Measurements from ENCODE around the gene HHEX.

The HHEX gene

DNA sequence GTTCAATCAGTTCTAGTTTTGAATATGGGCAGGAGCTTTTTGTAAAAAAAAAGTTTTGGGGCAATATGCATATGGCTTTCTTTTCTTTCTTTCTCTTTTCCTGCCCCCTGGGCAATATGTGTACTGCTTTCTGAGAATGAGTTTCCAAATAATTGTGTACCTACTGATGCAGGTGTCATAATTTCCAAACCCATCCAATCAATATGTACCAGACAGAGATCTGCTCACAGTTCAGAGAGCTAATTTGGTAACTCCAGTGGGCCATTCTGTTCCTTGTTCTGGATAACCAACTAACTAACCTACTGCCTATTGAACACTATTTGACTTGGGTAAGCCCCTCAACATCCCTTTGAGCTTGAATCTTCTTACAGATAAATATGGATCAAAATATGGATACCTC, 32.6 kb downstream of the HHEX start:
- TF ChIP-seq, protein P1, sequence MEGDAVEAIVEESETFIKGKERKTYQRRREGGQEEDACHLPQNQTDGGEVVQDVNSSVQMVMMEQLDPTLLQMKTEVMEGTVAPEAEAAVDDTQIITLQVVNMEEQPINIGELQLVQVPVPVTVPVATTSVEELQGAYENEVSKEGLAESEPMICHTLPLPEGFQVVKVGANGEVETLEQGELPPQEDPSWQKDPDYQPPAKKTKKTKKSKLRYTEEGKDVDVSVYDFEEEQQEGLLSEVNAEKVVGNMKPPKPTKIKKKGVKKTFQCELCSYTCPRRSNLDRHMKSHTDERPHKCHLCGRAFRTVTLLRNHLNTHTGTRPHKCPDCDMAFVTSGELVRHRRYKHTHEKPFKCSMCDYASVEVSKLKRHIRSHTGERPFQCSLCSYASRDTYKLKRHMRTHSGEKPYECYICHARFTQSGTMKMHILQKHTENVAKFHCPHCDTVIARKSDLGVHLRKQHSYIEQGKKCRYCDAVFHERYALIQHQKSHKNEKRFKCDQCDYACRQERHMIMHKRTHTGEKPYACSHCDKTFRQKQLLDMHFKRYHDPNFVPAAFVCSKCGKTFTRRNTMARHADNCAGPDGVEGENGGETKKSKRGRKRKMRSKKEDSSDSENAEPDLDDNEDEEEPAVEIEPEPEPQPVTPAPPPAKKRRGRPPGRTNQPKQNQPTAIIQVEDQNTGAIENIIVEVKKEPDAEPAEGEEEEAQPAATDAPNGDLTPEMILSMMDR (IDR thresholded peaks at IDR 0.05; ENCODE audit: low read depth, low read length): no peak
- H3K4me3 ChIP-seq (ENCODE audit: low read depth, low read length): no peak overlapping the region

DNA sequence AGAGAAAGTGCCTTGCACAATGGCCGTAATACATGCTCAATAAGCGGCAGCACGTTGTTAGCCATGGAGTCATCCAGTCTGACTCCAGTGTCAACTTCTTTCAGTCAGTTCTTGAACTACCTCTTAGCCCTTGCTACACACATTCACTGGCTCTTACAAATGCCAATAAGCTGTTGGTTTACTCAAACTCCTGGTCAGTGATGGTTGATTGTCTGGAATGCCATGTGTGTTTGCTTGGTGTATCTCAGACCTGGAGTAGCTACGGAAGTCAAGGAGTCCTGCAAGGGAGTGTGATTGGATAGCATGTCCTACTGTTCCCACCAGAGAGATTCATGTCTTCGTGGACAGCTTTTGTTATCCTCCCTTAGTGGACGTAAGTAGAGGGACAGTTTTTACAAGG, 37.4 kb downstream of the HHEX start:
- TF ChIP-seq, protein P1 (IDR thresholded peaks at IDR 0.05; ENCODE audit: low read depth, low read length): no peak
- H3K4me3 ChIP-seq (ENCODE audit: low read depth, low read length): no peak overlapping the region

DNA sequence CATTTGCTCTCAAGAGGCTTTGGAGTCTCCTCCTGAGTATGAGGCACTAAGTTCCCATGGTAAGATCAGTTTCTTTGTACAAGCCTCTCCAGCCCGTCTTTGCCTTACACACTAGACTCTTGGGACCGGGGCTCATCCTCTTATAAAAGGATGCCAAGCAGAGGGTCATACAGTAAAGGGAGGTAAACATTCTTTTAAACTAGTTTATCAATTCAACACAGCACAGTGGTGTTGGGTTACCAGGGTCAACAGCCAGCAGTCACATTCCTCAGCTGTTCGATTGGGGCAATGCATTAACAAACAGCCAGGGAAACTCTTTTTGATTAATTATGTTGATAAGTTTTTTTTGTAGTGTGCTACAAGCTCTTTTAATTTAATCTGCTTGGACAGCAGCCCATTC, 37.8 kb downstream of the HHEX start:
- no peak overlapping the region for H3K4me3 ChIP-seq (ENCODE audit: low read depth, low read length)
- TF ChIP-seq, protein P1 (IDR thresholded peaks at IDR 0.05; ENCODE audit: low read depth, low read length): no peak

DNA sequence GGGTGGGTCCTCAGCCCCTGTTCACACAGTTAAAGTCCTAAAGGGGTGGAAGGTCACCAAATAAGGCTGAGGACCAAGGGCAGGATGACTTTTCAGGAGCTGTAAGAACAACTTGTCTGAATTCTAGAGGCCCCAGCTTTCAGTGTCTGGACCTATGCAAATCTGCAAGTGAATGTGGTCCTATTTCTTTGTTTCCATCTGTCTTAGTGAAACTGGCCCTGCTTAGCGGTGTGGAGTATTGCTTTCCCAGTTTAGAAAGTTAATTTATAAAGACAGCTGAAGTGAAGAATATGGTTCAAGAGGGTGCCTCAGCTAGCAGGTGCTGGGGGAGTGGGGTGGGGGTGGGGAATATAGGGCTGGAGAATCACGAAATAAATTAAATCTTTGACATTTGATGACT, 40.1 kb downstream of the HHEX start:
- no peak overlapping the region for H3K4me3 ChIP-seq (ENCODE audit: low read depth, low read length)
- TF ChIP-seq, protein P1 (IDR thresholded peaks at IDR 0.05; ENCODE audit: low read depth, low read length): no peak

DNA sequence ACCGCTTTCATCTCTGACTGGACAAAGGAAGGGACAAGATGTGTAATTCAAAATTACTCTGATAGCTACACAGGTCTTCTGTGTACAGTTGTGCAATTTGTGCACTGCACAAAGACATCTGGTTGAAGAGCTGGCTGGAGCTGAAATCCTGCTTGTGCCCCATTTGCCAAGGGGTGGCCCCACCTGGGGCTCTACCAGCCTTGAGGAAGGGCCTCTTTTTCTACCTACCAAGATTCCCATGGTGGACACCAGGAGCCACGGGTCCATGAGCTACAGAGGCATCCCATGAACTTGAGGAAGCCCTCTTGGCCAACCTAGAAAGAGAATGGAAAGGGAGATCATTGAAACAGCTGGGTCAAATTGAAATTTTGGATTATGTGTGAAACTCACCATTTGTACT, 43.2 kb downstream of the HHEX start:
- no peak overlapping the region for H3K4me3 ChIP-seq (ENCODE audit: low read depth, low read length)
- TF ChIP-seq, protein P1 (IDR thresholded peaks at IDR 0.05; ENCODE audit: low read depth, low read length): no peak

DNA sequence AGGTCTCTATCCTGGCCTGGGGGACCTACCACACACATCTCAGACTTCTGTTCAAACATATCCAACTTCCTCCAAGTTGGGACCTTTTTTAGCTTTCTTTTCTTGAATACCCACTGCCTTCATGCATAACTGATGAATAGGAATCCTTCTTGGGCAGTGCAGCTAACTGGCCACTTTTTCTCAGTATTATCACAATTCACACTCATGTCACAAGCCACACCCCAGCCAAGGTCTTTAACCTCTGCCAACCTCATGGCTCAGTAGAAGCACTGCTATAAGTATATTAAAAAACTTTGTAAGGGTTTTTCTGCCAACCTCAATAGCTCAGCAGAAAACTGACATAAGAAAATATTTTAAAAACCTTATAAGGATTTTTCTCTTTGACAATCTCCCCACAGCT, 44.5 kb downstream of the HHEX start:
- TF ChIP-seq, protein P1 (IDR thresholded peaks at IDR 0.05; ENCODE audit: low read depth, low read length): no peak
- H3K4me3 ChIP-seq (ENCODE audit: low read depth, low read length): no peak overlapping the region

DNA sequence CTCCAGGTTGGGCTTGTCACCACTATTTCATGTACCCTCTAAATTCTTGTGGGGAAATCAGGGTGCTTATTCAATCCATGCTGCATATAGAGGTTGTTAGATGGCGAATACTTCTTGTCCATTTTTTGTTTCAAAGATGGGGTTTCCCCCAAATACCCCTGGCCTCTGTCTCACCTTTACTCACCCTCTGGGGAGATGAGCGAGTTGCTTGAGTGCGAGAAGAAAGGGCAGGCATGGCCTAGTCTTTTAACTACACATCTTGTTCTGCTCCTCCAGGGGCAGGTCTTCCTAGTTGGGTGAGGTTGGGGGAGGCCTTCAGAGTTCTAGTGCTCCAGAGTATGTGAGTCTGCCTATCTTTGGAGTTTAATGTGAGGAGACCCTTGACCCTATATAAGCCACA, 46.2 kb downstream of the HHEX start:
- TF ChIP-seq, protein P1 (IDR thresholded peaks at IDR 0.05; ENCODE audit: low read depth, low read length): no peak

More for the DNA sequence above, 46.2 kb downstream of the HHEX start:
- H3K4me3 ChIP-seq (ENCODE audit: low read depth, low read length): no peak overlapping the region
